Ecto neural progenitor cell (in vitro differentiated cells): ENCODE results near the gene EGLN2.
"Not testable (repeated sequence)": the region's sequence is repeated elsewhere in the genome, so short reads cannot be mapped to it uniquely, and the experiment has no call there.

Experiments used
- DNase-seq: peaks from one replicate; pipeline ENCODE4 v3.0.0-alpha.2; 2018; ENCODE audit warnings: low spot score

The EGLN2 gene

DNA sequence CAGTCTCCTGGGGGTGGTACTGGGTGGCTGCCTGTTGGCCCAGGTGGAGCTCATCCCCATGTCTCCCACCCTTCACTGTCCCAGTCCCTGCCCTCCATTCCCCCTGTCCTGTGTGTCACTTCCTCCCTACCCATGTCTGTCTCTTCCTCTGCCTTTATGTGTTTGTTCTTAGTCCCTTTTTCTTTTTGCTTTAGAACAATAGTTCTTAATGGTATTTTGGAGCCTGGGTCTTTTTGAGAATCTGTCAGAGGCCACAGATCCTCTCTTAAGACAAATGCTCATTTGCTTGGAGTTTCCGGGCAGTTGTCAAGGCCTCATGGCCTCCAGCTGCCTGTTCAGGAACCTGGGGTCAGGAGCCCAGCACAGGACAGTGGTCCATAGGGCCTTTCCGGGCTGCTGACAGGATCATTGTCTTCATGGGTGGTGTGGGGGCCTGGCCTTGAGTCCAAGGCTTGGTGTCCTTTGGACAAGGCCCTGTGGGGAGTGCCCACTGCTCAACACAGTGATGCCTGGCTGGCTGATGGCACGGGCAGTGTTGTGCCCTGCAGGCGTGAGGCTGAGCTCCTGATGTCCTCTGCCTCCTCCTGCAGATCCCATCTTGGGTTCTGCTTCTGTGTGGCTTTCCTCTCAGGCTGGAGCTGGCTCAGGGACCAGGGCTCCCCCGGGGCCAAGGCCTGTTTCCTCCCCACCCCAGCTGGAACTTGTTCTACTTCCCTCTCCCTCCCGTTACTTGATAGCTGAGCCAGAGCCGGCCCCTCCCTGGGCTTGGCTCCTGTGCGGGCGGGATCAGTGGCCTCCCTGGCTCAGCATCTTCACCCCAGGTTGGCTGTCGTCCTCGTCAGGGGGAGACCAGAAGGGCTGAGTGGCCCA, 3.5 kb downstream of the EGLN2 start:
- DNase-seq: no peak

DNA sequence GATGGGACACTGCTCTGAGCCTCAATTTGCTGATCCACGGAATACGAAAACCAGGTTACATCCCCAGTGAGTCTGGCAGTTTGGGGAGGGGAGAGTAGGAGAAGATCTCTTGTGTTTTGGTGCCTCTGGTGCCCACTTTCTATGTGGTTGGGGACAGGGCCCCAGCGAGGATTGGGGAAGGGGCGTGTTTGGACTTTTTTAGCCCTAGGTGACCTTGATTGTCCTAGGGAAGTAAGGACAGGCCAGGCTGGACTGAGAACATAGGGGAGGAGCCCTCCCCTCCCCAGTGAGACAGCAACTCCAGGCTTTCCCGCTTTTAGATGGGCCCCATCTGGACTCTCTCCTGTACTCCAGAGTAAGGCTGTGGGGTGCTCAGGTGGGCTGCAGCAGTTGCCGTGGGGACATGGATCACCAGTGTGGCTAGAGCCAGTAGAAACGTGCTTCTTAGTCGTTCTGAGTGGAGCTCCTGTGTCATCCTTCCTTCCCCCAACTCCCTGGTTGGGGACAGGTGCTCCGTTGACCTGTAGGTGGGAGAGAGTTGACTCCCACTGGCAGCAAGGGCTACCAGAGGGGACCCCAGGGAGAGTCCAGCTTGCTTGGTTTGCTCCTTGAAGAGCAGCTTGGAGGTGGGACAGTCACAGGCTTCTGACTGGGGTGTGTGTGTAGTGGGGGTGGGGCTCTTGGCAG, 4.3 kb downstream of the EGLN2 start:
- DNase-seq: no peak

DNA sequence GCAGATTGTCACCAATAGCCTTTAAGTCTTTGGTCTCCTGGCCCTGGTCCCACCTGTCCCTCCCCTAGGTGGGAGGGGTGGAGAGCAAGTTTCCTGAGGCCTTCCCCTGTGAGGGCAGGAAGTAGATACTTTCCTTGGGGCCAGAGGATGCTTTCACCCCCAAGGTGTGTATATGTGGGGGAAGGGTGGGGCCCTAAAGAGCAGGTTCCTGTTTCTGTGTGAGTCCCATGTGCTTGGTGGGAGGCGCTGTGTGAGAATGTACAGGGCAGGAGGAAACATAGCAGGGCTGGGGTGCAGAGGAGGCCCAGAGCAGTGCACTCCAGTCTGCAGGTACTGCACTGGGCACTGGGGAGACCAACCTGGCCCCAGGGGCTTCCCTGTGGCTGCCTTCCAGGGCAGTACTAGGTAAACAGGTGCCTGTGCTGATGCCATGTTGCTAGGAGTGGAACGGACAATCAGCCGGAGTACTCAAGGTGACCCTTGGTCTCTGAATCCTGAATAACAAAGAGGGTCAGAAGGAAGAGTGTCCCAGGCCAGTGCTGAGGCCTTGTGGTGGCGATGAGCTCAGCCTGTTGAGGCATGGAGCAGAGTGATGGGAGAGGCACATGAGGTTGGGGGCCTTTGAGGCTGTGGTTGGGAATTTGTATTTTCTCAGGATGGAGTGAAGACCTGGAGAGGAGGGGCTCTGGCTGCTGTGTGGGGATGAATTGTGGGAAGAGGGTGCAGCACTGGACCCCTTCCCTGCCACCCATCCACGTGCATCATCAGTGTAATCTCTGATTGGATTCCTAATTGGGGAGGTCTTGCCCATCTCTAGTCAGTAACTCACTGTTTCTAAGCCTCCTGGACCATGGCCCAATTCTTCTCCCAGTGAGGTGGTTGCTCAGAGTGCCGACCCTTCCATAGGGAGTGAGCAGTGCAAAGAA, 5.1 kb downstream of the EGLN2 start:
- no peak for DNase-seq

DNA sequence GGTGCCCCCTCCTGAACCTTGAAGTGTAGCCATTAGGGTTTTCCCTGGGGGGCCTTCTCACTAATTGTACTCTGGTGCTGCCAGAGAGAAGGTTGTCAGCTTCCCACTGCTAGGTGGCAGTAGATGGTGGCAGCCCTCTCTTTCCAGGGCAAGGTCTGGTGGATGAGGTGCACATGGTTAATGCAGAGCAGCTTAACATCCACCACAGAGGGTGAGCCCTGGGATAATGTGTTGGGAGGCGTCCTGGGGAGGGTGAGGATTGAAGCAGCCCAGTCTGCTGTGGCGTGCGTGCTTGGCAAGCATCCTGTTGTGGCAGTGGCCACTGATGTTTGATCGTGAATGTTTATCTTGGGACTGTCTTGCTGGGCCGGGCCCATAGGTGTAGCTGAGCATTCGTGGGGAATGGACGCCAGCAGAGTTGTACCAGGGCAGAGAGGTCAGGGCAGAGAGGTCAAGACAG, 5.8 kb downstream of the EGLN2 start:
- no peak for DNase-seq

DNA sequence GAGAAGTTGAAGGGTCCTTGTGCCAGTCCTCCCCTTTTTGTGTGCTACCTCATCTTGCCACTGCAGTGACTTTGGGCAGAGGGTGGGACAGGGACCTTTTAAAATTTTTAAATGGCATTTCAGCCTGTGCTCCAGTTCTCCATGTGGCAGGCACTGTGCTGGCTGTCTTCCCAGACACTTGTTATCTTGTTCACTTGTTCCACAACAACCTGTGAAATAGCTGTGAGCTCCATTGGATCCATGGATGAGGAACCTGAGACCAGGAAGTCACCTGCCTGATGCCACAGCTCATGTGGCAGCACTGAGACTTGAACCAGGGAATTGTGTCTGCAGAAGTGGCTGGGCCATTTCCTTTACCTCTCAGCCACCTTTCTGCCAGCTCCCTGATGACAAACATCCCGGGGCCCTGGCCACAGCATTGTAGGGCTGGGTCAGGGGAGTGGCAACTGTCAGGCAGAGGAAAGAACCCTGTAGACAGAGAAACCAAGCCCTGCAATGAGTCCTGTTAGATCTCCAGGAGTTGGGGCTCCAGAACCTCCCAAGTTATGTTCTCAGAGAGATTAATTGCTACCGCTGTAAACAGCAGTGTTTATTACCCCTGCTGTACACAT, 6.4 kb downstream of the EGLN2 start:
- no peak for DNase-seq

DNA sequence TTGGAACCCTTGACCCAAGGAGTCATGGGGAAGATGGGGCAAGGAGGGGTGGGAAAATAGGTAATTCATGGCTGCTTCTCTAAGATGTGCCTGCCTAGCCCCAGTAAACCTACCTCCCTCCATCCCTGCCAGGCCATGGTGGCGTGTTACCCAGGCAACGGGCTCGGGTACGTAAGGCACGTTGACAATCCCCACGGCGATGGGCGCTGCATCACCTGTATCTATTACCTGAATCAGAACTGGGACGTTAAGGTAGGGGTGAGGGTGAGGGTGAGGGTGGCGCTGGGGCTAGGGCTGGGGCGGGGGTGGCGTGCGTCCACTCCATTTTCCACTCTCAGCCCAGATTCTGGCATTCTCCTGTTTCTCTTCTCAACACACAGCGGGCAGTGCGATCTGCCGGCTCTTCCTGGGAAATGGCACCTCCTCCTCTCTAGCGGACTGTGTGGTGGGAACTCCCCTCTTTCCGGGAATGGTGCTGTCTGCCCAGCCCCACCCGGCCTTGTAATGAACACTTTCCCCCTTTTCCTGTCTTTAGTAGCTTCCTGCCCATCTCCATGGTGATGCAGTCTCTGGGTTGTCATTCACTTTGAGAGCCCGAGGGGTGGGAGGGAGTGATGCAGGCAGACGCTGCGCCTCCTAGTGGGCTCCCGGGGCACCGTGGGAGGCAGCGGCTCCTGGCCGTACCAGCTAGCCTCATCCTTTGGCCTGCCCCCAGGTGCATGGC, 7.6 kb downstream of the EGLN2 start:
- peak; percentile 95 for DNase-seq

DNA sequence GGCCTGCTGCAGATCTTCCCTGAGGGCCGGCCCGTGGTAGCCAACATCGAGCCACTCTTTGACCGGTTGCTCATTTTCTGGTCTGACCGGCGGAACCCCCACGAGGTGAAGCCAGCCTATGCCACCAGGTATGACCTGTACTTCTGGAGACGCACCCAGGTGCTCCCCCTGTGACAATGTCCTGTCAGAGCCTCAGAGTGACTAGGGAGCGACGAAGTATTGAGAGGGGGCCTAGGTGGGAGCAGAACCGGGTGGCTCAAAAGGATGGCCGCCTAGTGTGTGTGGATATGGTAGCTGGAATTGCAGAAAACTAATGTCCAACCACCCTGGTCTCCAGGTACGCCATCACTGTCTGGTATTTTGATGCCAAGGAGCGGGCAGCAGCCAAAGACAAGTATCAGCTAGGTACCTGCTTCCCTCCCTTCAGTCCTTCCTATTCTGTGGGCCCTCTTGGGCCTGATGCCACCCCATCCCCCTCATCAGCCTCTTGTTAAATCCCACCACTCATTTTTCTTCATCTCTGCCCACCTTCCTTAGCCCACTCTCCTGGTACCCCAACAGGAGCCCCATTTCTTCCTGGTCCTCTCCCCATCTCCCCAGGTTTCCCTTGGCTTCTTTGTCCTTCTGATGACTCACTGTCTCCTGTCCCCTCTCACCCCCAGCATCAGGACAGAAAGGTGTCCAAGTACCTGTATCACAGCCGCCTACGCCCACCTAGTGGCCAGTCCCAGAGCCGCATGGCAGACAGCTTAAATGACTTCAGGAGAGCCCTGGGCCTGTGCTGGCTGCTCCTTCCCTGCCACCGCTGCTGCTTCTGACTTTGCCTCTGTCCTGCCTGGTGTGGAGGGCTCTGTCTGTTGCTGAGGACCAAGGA, 8.4 kb downstream of the EGLN2 start:
- peak; percentile 56 for DNase-seq

DNA sequence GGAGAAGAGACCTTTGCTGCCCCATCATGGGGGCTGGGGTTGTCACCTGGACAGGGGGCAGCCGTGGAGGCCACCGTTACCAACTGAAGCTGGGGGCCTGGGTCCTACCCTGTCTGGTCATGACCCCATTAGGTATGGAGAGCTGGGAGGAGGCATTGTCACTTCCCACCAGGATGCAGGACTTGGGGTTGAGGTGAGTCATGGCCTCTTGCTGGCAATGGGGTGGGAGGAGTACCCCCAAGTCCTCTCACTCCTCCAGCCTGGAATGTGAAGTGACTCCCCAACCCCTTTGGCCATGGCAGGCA, 9.0 kb downstream of the EGLN2 start:
- DNase-seq: no peak

DNA sequence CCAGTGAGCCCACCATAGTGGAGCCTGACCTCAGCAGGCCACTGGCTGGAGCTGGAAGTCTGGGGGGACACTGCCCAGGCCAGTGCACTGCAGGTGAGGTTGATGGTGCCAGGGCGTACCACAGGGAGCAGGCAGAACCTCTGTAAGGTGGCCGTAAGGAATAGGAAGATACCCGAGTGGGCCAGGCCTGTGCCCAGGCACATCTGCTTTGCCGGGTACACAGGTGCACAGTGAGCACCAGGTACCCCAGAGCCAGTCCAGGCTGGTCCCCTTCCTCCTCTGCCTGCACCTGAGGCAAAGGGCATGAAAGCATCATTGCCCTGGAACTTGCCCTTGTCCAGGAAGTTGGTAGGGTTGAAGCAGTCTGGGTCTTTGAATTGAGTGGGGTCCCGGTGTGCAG, 9.5 kb downstream of the EGLN2 start:
- DNase-seq: no peak

DNA sequence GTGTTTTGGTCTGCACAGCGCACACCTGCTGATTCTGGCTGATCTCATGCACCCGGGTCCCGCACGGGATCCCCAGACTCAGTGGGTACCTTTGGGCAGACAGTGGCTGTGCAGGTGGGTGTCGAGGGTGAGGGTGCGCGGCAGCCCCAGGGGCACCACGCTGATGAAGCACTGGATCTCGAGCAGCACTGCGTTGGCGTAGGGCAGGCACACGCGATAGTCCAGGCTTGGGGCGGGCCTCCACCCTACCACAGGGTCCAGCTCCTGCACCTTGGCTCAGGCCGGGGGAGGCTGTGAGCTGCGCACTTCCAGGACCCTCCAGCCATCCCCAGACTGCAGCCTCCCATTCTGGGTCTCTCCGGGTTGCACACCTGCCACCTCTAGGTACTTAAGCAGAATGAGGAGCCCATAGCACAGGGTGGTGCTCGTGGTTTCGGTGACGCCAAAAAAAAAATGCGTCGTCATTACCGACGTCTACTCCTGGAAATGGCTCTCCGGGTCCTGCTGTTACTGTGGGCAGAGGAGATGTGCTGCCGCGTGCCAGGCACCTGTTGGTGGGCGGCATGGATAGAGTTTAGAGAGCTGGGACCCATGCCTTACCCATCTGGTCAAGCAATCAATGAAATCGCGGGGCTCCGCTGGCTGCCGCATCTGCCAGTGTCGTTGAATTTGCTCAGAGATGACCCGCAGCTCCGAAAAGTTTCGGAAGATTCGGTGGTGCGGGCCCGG, 10.5 kb downstream of the EGLN2 start:
- no peak for DNase-seq

DNA sequence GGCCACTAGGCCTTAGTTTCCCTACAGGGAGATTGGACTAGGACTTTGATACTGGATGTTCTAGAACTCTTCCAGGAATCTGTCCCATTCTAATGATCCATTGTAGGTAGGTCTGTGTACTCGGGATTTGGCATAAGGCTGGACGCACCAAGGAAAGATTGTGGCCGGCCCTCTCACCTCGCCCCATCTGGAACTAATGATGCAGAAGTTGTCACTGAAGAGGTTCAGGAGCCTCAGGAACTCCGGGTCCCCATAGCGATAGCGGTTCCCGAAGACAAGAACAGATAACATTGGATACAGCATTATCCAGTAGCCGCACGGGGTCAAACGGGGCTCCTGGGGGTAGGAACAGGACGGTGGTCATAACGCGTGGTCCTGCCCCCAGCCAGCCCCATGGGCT, 11.2 kb downstream of the EGLN2 start:
- no peak for DNase-seq

DNA sequence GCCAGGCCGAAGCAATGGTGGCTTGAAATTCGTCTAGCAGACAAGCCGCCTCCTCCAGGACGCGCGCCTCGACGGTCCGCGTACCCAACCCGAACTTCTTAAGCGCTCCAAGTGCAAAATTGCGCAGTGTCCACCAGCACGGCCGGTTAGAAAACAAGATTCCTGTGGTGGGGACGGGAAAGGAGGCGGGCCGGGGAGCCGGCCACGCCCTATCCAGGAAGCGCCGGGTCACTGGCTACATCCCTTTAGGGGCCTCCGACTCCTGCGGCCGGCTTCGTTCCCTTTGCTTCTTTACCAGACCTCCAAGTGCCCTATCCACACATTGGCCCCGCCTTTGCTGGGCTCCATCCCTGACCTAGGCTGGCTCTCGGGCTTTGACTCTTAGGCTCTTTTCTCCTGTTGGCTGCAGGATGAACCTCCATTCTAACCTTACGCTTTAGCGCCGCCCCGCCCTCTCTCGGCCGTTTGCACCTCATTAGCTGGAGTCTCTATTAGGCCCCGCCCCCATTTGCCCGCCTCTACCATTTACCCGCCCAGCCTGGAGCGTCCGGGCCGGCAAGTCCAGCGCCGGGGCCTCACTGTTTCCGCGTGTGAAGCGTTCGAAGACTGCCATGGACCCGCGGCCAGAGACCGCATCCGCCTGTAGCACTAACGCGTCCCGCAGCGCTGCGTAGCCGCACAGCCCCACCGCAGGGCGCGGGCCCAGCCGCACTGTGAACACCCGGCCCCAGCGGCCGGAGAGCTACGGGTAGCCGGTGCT, 11.8 kb downstream of the EGLN2 start:
- DNase-seq: peak; percentile 91

DNA sequence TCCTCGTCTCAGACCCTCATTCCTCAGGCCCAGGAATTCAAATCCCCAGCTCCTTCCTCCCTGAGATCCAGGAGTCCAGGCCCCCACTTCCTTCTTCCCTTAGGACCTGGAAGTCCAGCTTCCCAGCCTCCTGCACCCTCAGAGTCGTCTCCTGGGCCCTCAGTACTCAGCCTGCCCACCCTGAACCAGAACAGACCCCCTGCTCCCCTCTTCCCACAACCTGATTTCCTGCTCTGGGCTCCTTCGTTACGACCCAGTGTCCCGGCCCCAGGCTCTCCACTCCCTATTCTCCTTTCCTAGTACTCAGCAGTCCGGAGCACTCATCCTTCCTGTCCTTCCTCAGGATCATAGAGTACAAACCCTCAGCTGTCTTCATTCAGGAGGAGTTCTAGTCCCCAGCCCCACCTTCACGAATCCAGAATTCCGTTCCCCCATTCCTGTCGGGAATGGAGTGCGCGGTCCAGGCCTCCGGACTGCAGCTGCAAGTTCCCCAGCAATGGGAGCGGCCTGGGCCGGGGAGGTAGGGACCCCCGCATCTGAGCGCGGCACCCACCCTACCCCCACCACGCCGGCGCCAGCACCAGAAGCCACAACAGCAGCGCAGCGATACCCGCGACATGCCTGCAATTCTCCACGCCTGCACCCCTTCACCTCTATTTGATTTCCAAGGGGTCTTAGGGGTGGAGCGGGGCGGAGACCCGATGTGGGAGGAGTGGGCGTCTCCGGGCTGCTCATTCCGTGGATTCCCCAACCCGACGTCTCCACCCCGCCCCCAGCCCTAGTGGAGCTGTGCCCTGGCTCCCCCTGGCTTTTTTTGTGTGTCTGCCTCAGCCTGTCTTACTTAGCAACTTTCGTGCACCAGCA, 12.7 kb downstream of the EGLN2 start:
- peak; percentile 66 for DNase-seq

DNA sequence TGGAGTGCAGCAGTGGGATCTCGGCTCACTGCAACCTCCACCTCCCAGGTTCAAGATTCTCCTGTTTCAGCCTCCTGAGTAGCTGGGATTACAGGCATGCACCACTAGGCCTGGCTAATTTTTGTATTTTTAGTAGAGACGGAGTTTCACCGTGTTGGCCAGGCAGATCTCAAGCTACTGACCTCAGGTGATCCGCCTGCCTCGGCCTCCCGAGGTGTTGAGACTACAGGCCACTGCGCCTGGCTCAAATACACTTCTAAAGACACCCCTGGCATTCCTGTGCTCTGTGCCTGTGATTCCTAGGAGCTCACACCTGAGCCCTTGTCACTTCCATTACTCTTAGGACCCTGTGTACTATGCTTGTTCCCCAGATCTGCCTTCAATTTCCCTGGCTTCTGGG, 13.6 kb downstream of the EGLN2 start:
- not testable (repeated sequence) for DNase-seq

DNA sequence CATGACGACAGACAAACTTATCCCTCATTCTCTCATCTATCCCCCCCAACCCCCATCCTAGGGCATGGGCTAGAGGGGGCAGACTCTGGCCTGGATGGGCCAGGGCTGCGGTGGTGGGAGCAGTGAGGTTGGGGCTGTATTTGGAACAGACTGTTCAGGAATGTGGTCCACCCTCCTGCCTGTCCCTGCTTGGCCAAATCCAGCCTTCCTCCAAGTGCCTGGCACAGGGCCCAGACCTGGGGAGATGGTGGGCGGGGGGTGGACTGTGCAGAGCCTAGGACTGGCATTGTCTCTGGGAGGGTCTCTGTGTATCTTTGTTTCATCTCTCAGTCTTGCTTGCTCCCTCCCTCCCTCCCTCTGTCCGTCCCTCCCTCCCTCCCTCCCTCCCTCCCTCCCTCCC, 14.2 kb downstream of the EGLN2 start:
- no peak for DNase-seq

DNA sequence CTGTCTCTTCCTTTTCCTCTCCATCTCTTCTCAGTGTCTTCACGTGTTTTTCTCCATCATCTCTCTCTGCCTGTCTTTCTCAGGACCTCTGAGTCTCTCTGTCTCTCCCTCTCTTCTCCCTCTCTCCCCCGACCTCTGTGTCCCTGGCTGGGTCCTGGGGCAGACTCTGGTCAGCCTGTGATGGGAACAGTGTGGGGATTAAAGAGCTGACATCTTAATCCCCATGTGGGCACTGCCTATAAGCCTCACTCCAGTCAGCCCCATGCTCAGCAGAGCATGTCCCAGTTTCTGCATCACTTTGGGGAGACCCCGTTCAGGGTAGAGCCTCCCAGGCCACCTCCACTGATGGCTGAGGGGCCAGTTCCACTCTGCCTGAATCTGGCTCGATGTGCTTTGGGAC, 16.2 kb downstream of the EGLN2 start:
- DNase-seq: no peak

DNA sequence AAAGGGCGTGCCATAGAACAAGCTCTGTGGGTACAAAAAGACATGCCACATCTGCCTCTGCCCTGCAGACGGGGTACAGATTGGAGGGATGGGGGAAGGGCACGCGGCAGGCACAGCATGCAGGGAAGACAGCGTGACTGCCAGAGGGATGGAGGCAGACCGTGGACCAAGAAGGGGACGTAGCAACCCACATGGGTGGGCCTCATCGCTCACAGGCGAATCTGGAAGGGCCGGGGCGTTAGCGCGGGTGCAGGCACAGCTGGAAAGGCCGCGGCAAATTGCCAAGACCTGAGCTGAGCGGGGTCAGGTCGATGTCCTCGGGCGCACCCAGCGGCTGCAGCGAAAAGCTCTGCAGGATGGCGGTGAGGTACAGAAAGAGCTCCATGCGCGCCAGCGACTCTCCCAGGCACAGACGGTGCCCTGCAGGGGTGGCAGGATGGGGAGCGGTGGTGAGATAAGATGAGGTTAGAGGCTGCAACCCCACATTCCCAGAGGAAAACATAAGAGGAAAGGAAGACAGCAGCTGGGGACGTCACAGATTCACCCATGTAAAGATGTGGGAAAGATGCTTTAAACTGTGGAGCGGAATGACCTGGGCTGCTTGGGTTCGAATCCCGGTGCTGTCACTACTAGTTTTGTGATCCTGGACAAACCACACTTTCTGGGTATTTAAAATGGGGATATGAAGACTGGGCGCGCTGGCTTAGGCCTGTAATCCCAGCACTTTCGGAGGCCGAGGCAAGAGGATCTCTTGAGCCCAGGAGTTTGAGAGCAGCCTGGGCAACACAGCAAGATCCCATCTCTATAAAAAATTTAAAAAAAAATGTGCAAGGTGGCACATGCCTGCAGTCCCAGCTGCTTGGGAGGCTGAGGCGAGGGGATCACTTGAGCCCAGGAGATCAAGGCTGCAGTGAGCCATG, 19.7 kb downstream of the EGLN2 start:
- peak; percentile 76 for DNase-seq
